HL-60/S4 treated with phorbol 12-myristate 13-acetate at 8.2 ng/mL for 4 days and 3 days (cell line): ENCODE results near the gene TLR4.

Experiments used
- in situ Hi-C: fragments of 300-500 bp; cut with MboI; formaldehyde crosslinking; loops from 2 replicates; pipeline ENCODE4 v1.15.0; 2022; ENCODE audit warnings: low sequenced_read_pairs

The TLR4 gene

GRCh38 chr9:117744369-117744768 is 40.2 kb downstream of the TLR4 start:
- in situ Hi-C loops, result no loop called here

- in situ Hi-C loops, result no loop called here
Measured at GRCh38 chr9:117744856-117745389, 40.7 kb downstream of the TLR4 start.

GRCh38 chr9:117745598-117745997 is 41.4 kb downstream of the TLR4 start:
- in situ Hi-C loops, result no loop called here

GRCh38 chr9:117746263-117746662 is 42.1 kb downstream of the TLR4 start:
- in situ Hi-C loops, result no loop called here

- in situ Hi-C loops, result no loop called here
Measured at GRCh38 chr9:117747386-117747970, 43.3 kb downstream of the TLR4 start.

GRCh38 chr9:117750401-117750800 is 46.2 kb downstream of the TLR4 start:
- in situ Hi-C loops, result no loop called here

GRCh38 chr9:117752894-117753293 is 48.7 kb downstream of the TLR4 start:
- in situ Hi-C loops, result no loop called here

GRCh38 chr9:117757561-117758190 is 53.5 kb downstream of the TLR4 start:
- in situ Hi-C loops, result no loop called here

- in situ Hi-C loops, result no loop called here
Measured at GRCh38 chr9:117763314-117763713, 59.1 kb downstream of the TLR4 start.

GRCh38 chr9:117768750-117769395 is 64.7 kb downstream of the TLR4 start:
- in situ Hi-C loops, result no loop called here

- in situ Hi-C loops, result no loop called here
Measured at GRCh38 chr9:117771136-117771535, 66.9 kb downstream of the TLR4 start.

GRCh38 chr9:117772960-117773359 is 68.8 kb downstream of the TLR4 start:
- in situ Hi-C loops, result no loop called here
